HFFc6 (cell line): ENCODE results near the gene NPTX1. TPM values are rescaled to one million over a fixed set of nuclear protein-coding genes. Genes with fewer than 3 reads are reported as not detected.

Source experiments
- DNase-seq: peaks from one replicate; pipeline ENCODE4 v3.0.0-alpha.2; 2018
- H3K27ac Mint-ChIP-seq: 2 replicates; pipeline ENCODE4 v1.8.0; 2020; ENCODE audit warnings: mild to moderate bottlenecking, mixed read lengths
- H3K27me3 Mint-ChIP-seq: 2 replicates; pipeline ENCODE4 v1.8.0; 2021; ENCODE audit warnings: mild to moderate bottlenecking, moderate library complexity, mixed read lengths; ENCODE audit not compliant: insufficient read depth
- H3K36me3 Mint-ChIP-seq: 2 replicates; pipeline ENCODE4 v1.8.0; 2021; ENCODE audit warnings: low read depth, mixed read lengths
- H3K4me1 Mint-ChIP-seq: 2 replicates; pipeline ENCODE4 v1.8.0; 2020; ENCODE audit warnings: low read depth, mixed read lengths
- H3K4me3 Mint-ChIP-seq: 2 replicates; pipeline ENCODE4 v1.8.0; 2020; ENCODE audit warnings: mild to moderate bottlenecking, moderate library complexity, mixed read lengths
- H3K9me3 Mint-ChIP-seq: 2 replicates; pipeline ENCODE4 v1.8.0; 2020; ENCODE audit warnings: mild to moderate bottlenecking, mixed read lengths
- total RNA-seq, 6 experiments: library from RNA; stranded (reverse); fragmentation: NEBNext Ultra II Directional; extraction: Animal tissue kit (Norgen Biotek cat#: 25700); gene quantifications; 2 replicates in 1 of 6; 3 replicates in 5 of 6; pipeline ENCODE4 v1.2.3, GENCODE V29; 2021
- TF ChIP-seq, protein P1 (sequence below): fragments of 200-600 bp; sonication (generic); IDR thresholded peaks from 2 replicates; pipeline ENCODE4 v1.5.0; 2021; ENCODE audit warnings: antibody characterized with exemption, mild to moderate bottlenecking

NPTX1 gene
- total RNA-seq, 6 experiments from 2014 or later: 0.26 to 2.9 (median 2.6) TPM

DNA sequence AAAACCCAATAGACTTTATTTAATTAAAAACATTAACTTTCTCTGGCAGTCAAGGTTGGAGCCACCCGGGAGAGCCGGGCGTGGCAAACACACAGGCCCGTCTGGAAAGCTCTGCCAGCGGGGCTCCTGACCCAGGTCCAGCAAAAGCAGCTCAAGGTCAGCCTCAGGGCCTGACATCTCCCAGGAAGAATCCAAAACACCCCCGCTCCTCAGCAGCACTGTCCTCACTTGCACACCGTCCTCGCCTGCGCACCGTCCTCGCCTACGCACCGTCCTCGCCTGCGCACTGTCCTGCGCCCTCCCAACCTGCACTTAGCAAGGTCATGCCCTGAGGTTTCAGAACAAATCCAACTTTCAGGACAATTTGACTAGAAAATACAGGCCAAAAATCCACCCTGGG, 36.8 kb upstream of the NPTX1 start:
- no peaks in the 10 kb centered on the region for H3K9me3 Mint-ChIP-seq
- no peak overlapping the region; the same call in 1 of the 2 replicates for H3K4me3 Mint-ChIP-seq
- no peak for DNase-seq
- H3K4me1 Mint-ChIP-seq: peaks cover 13% of the 10 kb centered on the region
- TF ChIP-seq, protein P1, sequence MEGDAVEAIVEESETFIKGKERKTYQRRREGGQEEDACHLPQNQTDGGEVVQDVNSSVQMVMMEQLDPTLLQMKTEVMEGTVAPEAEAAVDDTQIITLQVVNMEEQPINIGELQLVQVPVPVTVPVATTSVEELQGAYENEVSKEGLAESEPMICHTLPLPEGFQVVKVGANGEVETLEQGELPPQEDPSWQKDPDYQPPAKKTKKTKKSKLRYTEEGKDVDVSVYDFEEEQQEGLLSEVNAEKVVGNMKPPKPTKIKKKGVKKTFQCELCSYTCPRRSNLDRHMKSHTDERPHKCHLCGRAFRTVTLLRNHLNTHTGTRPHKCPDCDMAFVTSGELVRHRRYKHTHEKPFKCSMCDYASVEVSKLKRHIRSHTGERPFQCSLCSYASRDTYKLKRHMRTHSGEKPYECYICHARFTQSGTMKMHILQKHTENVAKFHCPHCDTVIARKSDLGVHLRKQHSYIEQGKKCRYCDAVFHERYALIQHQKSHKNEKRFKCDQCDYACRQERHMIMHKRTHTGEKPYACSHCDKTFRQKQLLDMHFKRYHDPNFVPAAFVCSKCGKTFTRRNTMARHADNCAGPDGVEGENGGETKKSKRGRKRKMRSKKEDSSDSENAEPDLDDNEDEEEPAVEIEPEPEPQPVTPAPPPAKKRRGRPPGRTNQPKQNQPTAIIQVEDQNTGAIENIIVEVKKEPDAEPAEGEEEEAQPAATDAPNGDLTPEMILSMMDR: no peak
- H3K36me3 Mint-ChIP-seq: no peaks in the 10 kb centered on the region
- H3K27ac Mint-ChIP-seq: no peak overlapping the region
- H3K27me3 Mint-ChIP-seq: peaks cover 6% of the 10 kb centered on the region

DNA sequence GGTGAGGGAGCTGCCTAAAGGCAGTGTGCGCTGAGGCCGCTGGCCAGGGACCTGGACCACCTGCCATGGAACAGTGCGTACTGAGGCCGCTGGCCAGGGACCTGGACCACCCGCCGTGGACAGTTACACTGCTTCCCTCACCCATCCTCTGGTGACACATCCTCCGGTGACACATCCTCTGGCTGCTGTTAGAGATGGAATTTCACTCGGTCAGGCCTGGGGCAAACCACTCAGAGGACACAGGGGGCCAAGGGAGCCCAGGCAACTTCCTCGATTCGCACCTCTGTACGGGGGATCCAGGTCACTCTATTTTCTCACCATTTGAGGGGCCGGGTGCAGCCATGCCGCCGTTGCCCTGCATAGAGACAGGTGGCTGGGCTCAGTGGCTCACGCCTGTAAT, 35.8 kb upstream of the NPTX1 start:
- DNase-seq: peak; percentile 78

DNA sequence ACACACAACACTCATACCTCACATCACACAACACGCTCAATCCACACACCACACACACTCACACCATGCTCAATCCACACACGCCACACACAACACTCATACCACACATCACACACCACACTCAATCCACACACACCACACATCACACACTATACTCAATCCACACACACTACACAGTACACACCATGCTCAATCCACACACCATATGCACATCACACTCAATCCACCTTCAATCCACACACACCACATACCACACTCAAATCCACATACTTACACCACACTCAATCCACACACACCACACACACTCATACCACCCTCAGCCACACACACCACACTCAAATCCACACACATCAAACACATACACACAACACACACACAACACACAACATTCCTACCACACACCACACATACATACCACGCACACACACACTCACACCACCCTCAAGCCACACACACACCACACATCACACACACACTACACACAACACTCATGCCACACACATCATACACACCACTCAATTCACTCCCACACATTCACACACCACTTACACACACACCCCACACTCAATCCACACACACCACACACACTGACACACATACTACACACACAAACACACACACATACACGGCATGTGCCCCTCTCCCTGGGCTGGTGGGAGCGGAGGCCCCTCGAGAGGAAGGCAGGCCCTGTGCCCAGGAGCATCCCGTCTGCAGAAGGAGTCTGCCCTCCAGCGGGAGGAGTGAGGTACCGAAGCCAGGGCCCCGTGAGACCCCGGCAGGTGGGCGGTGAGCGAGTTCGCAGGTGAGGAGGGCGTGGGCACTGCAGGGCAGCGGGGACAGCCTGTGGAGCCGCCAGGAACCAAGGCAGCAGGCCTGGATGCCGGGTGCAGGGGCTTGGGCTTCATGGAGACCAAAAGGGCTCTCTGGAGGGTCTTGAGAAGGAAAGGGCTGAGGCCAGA, 35.1 kb upstream of the NPTX1 start:
- Mint-ChIP-seq H3K4me3 (no peak overlapping the region), H3K27me3 (peaks cover 5% of the 10 kb centered on the region), H3K36me3 (no peaks in the 10 kb centered on the region), H3K4me1 (peaks cover 13% of the 10 kb centered on the region), H3K9me3 (no peaks in the 10 kb centered on the region), H3K27ac (peak overlapping the region; percentile 40; the same call in 1 of the 2 replicates)
- DNase-seq: no peak
- TF ChIP-seq, protein P1: no peak

More for the DNA sequence above, 35.8 kb upstream of the NPTX1 start:
- peak overlapping the region; percentile 40; the same call in 1 of the 2 replicates for H3K27ac Mint-ChIP-seq
- TF ChIP-seq, protein P1: no peak
- peaks cover 6% of the 10 kb centered on the region for H3K27me3 Mint-ChIP-seq
- H3K36me3 Mint-ChIP-seq: no peaks in the 10 kb centered on the region
- no peaks in the 10 kb centered on the region for H3K9me3 Mint-ChIP-seq
- no peak overlapping the region for H3K4me3 Mint-ChIP-seq
- peaks cover 13% of the 10 kb centered on the region for H3K4me1 Mint-ChIP-seq

DNA sequence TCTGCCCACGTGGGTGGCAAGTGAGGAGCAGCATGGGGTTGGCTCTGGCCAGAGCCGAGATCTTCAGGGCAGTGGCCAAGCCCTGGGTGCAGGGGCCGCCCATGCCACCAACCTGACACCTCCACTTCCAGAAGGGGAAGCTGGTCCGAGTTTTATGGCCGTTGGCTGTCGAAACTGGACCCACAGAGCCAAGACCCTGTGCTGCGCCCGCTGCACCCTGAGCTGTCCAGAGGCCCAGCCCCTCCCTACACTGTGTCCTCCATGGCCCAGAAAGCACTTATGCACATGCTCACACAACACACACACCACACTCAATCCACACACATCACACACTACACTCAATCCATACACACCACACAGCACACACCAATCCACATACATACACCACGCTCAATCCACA, 34.4 kb upstream of the NPTX1 start:
- Mint-ChIP-seq H3K27ac (no peak overlapping the region), H3K4me3 (no peak overlapping the region), H3K36me3 (no peaks in the 10 kb centered on the region), H3K4me1 (peaks cover 13% of the 10 kb centered on the region), H3K27me3 (peaks cover 4% of the 10 kb centered on the region), H3K9me3 (no peaks in the 10 kb centered on the region)
- no peak for DNase-seq
- TF ChIP-seq, protein P1: no peak

DNA sequence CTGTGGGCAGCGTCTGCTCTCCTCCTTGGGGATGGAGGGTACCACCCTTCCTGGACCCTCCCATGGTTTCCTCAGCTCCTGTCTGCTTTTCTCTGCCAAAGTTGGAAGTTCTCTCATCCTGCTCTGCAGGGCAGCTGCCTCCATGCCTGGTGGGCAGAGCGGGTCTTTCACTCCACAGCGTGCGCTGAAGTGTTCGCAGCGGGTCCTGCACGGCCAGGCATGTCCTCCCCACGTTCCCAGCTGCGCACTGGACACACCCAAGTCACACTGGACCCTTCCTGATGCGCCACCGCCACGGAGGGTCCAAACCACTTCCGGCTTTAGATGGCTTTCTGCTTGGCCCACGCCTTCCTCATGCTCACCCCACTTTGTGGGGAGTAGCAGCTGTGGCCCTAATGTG, 33.7 kb upstream of the NPTX1 start:
- H3K27ac Mint-ChIP-seq: no peak overlapping the region
- DNase-seq: no peak
- peaks cover 16% of the 10 kb centered on the region for H3K4me1 Mint-ChIP-seq
- no peak overlapping the region for H3K4me3 Mint-ChIP-seq
- TF ChIP-seq, protein P1: no peak
- no peaks in the 10 kb centered on the region for H3K36me3 Mint-ChIP-seq
- H3K27me3 Mint-ChIP-seq: peaks cover 4% of the 10 kb centered on the region
- H3K9me3 Mint-ChIP-seq: no peaks in the 10 kb centered on the region
